IMR-90 (cell line): ENCODE data around the gene AGPAT3. TPM values are rescaled to one million over a fixed set of nuclear protein-coding genes. Genes with fewer than 3 reads are reported as not detected.
A peak's percentile ranks its signal among the peaks of the same experiment; 100 is the strongest.

Experiments used
- ATAC-seq: fragments of 200-7000 bp; cut with Tn5 transposase; 2 replicates; pipeline ENCODE4 v1.9.1; 2020; ENCODE audit warnings: low read depth, mild to moderate bottlenecking, moderate library complexity
- BruUV-seq: library from RNA; stranded (reverse); fragments of 400-500 nt; replicated peaks from 2 replicates; lab custom pipeline; 2021; lab: Mats Ljungman, UMichigan
- CTCF ChIA-PET: fragments of 300-600 bp; formaldehyde crosslinking; extraction: SDS; loops from one replicate; lab custom pipeline; 2021; ENCODE audit warnings: antibody characterized with exemption; lab: Yijun Ruan, JAX
- POLR2A ChIA-PET: fragments of 300-600 bp; sonication (Branson Sonifier 250); formaldehyde crosslinking; loops from one replicate; lab custom pipeline; 2022; ENCODE audit warnings: antibody characterized with exemption; ENCODE audit not compliant: unreplicated experiment; lab: Charles Lee
- DNase-seq: peaks from one replicate; pipeline ENCODE4 v3.0.0; 2013
- H2AFZ ChIP-seq: replicated peaks from 2 replicates; pipeline ENCODE3; 2013; ENCODE audit warnings: low read length, mild to moderate bottlenecking; ENCODE audit not compliant: poor library complexity
- H2AK5ac ChIP-seq: 2 replicates; pipeline ENCODE4 v1.6.1; 2013; ENCODE audit warnings: low read depth, low read length, inconsistent platforms
- H2AK9ac ChIP-seq: replicated peaks from 2 replicates; pipeline ENCODE3; 2013; ENCODE audit warnings: mild to moderate bottlenecking, low read depth, low read length, moderate library complexity; ENCODE audit not compliant: poor library complexity
- H2BK120ac ChIP-seq: 2 replicates; pipeline ENCODE4 v1.6.1; 2013; ENCODE audit warnings: low read depth, low read length, inconsistent platforms
- H2BK15ac ChIP-seq: 3 replicates; pipeline ENCODE4 v1.6.1; 2013; ENCODE audit warnings: low read depth, low read length, inconsistent platforms
- H2BK20ac ChIP-seq: 2 replicates; pipeline ENCODE4 v1.6.1; 2013; ENCODE audit warnings: low read depth, mild to moderate bottlenecking, inconsistent platforms, low read length, moderate library complexity
- H2BK5ac ChIP-seq: 2 replicates; pipeline ENCODE4 v1.6.1; 2013; ENCODE audit warnings: mild to moderate bottlenecking, low read depth, low read length, inconsistent platforms; ENCODE audit not compliant: poor library complexity, severe bottlenecking
- H3K14ac ChIP-seq: replicated peaks from 2 replicates; pipeline ENCODE4 v1.6.1; 2013; ENCODE audit warnings: low read depth, low read length, inconsistent platforms
- H3K18ac ChIP-seq: 2 replicates; pipeline ENCODE4 v1.6.1; 2013; ENCODE audit warnings: low read depth, low read length, control low read depth
- H3K23ac ChIP-seq: 2 replicates; pipeline ENCODE4 v1.6.1; 2013; ENCODE audit warnings: low read depth, low read length, inconsistent platforms
- H3K27ac ChIP-seq: 2 replicates; pipeline ENCODE4 v1.5.1; 2013; ENCODE audit warnings: mild to moderate bottlenecking, control low read depth, low read length; ENCODE audit not compliant: insufficient read depth
- H3K27me3 ChIP-seq: 2 replicates; pipeline ENCODE4 v1.6.1; 2013; ENCODE audit warnings: low read length; ENCODE audit not compliant: control insufficient read depth, insufficient read depth
- H3K36me3 ChIP-seq: 2 replicates; pipeline ENCODE4 v1.6.1; 2013; ENCODE audit warnings: low read length, mixed read lengths; ENCODE audit not compliant: control insufficient read depth, insufficient read depth
- H3K4ac ChIP-seq: 2 replicates; pipeline ENCODE4 v1.6.1; 2013; ENCODE audit warnings: low read depth, low read length, inconsistent platforms
- H3K4me1 ChIP-seq: 2 replicates; pipeline ENCODE4 v1.6.1; 2013; ENCODE audit warnings: low read length, mixed read lengths; ENCODE audit not compliant: control insufficient read depth, insufficient read depth
- H3K4me2 ChIP-seq: 2 replicates; pipeline ENCODE4 v1.6.1; 2013; ENCODE audit warnings: low read depth, mild to moderate bottlenecking, control low read depth, low read length, moderate library complexity
- H3K4me3 ChIP-seq: 2 replicates; pipeline ENCODE4 v1.5.1; 2013; ENCODE audit warnings: low read depth, mild to moderate bottlenecking, control low read depth, low read length, moderate library complexity; ENCODE audit not compliant: insufficient read depth
- H3K56ac ChIP-seq: 2 replicates; pipeline ENCODE4 v1.6.1; 2013; ENCODE audit warnings: low read length, inconsistent platforms; ENCODE audit not compliant: insufficient read depth; ENCODE audit errors: extremely low read depth
- H3K79me1 ChIP-seq, 2 experiments: 2 replicates each; pipeline ENCODE4 v1.6.1; 2013; ENCODE audit warnings: low read length in 2 of 2, inconsistent platforms in 1 of 2, low read depth in 1 of 2
- H3K9ac ChIP-seq: 2 replicates; pipeline ENCODE4 v1.6.1; 2013; ENCODE audit warnings: low read depth, low read length, control low read depth
- H3K9me1 ChIP-seq: 2 replicates; pipeline ENCODE4 v1.6.1; 2013; ENCODE audit warnings: low read length, inconsistent platforms; ENCODE audit not compliant: insufficient read depth
- H3K9me3 ChIP-seq: 2 replicates; pipeline ENCODE4 v1.6.1; 2013; ENCODE audit warnings: low read length; ENCODE audit not compliant: control insufficient read depth, insufficient read depth
- H4K20me1 ChIP-seq: 2 replicates; pipeline ENCODE4 v1.6.1; 2013; ENCODE audit warnings: low read length, inconsistent platforms; ENCODE audit not compliant: insufficient read depth
- H4K5ac ChIP-seq: 2 replicates; pipeline ENCODE4 v1.6.1; 2013; ENCODE audit warnings: mild to moderate bottlenecking, low read depth, low read length, control low read depth
- H4K8ac ChIP-seq, 2 experiments: 2 replicates each; pipeline ENCODE4 v1.6.1; 2013; ENCODE audit warnings: low read depth in 2 of 2, low read length in 2 of 2, control low read depth in 1 of 2, inconsistent platforms in 1 of 2
- H4K91ac ChIP-seq: 2 replicates; pipeline ENCODE4 v1.6.1; 2013; ENCODE audit warnings: low read depth, low read length, inconsistent platforms; ENCODE audit not compliant: insufficient read depth
- BHLHE40 ChIP-seq: fragments of 150-350 bp; IDR thresholded peaks from 2 replicates; pipeline ENCODE4 v1.6.1; 2016; ENCODE audit warnings: mild to moderate bottlenecking, low read depth, low read length
- CEBPB ChIP-seq: IDR thresholded peaks from 2 replicates; pipeline ENCODE4 v1.6.1; 2012; ENCODE audit warnings: low read depth, low read length, improper control_type of control experiment
- WGBS, 2 experiments: methylation state at CpG; one replicate each; pipeline versions ENCODE4 v1.1.5 to v1.1.7; 2013; ENCODE audit warnings: missing lambda C conversion rate in 2 of 2; ENCODE audit not compliant: insufficient read length in 1 of 2; ENCODE audit errors: extremely low coverage in 2 of 2; 5-methylcytosine and 5-hydroxymethylcytosine counted together
- dilution Hi-C: fragments of 300-500 bp; cut with HindIII; formaldehyde crosslinking; loops from one replicate; pipeline ENCODE4 v1.14.3; 2018; ENCODE audit warnings: low sequenced_read_pairs; ENCODE audit not compliant: unreplicated experiment
- in situ Hi-C: fragments of 300-500 bp; cut with MboI; formaldehyde crosslinking; loops from 3 replicates; pipeline ENCODE4 v1.14.3; 2019; ENCODE audit warnings: low sequenced_read_pairs, inconsistent platforms, mixed read lengths
- intact Hi-C: fragments of 100-400 bp; cut with micrococcal nuclease; formaldehyde crosslinking; loops from 2 replicates; pipeline ENCODE4 v1.10.0; 2022
- polyA plus RNA-seq, 3 experiments: library from polyadenylated mRNA; depleted of rRNA; stranded (reverse); fragments of >200 nt; gene quantifications; 2 replicates each; pipeline ENCODE4 v1.2.3, GENCODE V29; 2012; ENCODE audit warnings: low replicate concordance in 1 of 3
- total RNA-seq: library from RNA; depleted of rRNA; stranded (reverse); fragments of >200 nt; gene quantifications from 2 replicates; pipeline ENCODE4 v1.2.3, GENCODE V29; 2012

The AGPAT3 gene
- total and polyA plus RNA-seq, 2 of the 4 experiments (the other 2 are of a cell fraction), result 27.1 to 38.7 TPM

DNA sequence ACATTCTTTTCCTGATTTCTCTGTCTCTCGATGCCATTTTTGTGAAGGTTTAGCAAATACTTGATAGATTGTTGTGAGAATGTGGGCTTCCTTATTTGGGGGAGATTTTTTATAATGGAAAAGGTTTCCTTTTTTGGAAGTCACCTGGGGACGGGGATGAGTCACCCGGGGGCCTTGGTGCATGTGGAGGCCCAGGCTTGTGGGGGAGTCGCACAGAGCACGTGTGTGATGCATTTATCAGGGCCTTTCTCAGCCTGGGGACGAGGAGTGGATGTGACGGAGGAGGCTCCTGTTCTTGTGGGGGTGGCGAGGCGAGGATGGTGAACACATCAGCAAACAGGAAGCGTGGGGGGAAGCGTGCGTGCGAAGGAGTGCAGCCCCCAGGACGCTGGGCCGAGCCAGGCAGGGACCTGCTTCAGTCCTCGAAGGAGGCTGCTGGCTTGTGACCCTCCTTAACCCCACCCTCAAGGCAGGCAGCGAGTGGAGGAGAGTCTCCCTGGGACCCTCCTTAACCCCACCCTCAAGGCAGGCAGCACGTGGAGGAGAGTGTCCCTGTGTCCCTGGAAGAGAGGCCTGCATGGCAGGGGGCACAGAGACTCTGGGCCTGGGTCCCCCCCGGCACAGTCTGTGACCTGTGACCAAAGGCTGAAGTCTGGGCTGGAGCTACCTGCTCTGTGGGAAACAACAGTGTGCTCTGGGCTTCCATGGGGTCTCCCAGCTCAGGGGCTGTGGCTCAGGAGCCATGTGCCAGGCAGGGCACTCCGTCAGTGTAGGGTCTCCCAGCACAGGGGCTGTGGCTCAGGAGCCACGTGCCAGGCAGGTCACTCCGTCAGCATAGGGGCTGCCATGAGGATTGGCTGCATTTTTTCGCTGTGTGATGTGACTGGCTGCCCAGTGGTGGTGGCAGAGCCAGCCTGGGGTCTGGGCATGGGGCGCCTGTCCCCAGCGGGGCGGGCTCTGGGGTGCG is 57.2 kb downstream of the AGPAT3 start:
- DNase-seq, result peak; percentile 26
- H2BK5ac ChIP-seq, result no peak overlapping the region
- H3K4ac ChIP-seq, result peak overlapping the region; percentile 65
- peaks cover 21% of the 10 kb centered on the region; the same call in 1 of the 2 replicates for H3K9me1 ChIP-seq
- H4K91ac ChIP-seq, result no peak overlapping the region
- peak overlapping the region; percentile 44 for H2AK9ac ChIP-seq
- H3K4me1 ChIP-seq, result peaks cover 9% of the 10 kb centered on the region
- 0 out of 2 replicates have a peak overlapping the region, but pooled peaks have one; percentile 22 for H3K14ac ChIP-seq
- no peak for TF ChIP-seq CEBPB
- TF ChIP-seq BHLHE40, result 0 out of 2 replicates have a peak, but pooled peaks have one; percentile 6
- no peak overlapping the region for H2BK20ac ChIP-seq
- peaks cover 64% of the 10 kb centered on the region for H4K20me1 ChIP-seq
- dilution Hi-C loops, result no loop called here
- no peak overlapping the region for H3K9ac ChIP-seq
- no peaks in the 10 kb centered on the region for H3K27me3 ChIP-seq
- H3K9me3 ChIP-seq, result no peaks in the 10 kb centered on the region
- peak overlapping the region; percentile 47 to 60; a peak in 3 of 4 replicates for H4K8ac ChIP-seq
- no peak overlapping the region for H2BK15ac ChIP-seq
- H3K27ac ChIP-seq, result no peak overlapping the region
- no peak overlapping the region for H3K23ac ChIP-seq
- H3K4me2 ChIP-seq, result no peak overlapping the region
- ChIA-PET POLR2A (no interaction called here), CTCF (no interaction called here)
- peaks cover 29 to 88% of the 10 kb centered on the region in 2 experiments for H3K79me1 ChIP-seq
- 0 out of 2 replicates have a peak overlapping the region, but pooled peaks have one; percentile 55 for H4K5ac ChIP-seq
- H3K4me3 ChIP-seq, result no peak overlapping the region
- intact Hi-C loops, result no loop called here
- H2AFZ ChIP-seq, result no peak overlapping the region
- in situ Hi-C loops, result no loop called here
- no peak for ATAC-seq
- H3K56ac ChIP-seq, result no peak overlapping the region
- no peak overlapping the region for H2BK120ac ChIP-seq
- peaks cover 2% of the 10 kb centered on the region; the same call in 1 of the 2 replicates for H3K36me3 ChIP-seq
- no peak overlapping the region for H3K18ac ChIP-seq
- 66% methylated on average over 9 of the region's 27 CpGs; no CpG with 5 or more reads in 1 of the 2 experiments for WGBS, 2 experiments
- peak overlapping the region; percentile 85; the same call in 1 of the 2 replicates for H2AK5ac ChIP-seq
- BruUV-seq, result no TSS peak
